GM19468 (cell line): ENCODE data around the gene VSX2.
"Not testable (repeated sequence)": the region's sequence is repeated elsewhere in the genome, so short reads cannot be mapped to it uniquely, and the experiment has no call there.

Source experiments
- ATAC-seq: cut with Tn5 transposase; IDR thresholded peaks from one replicate; pipeline ENCODE4 v1.9.1; 2021; ENCODE audit warnings: mild to moderate bottlenecking, moderate library complexity, moderate number of reproducible peaks; ENCODE audit not compliant: unreplicated experiment; ENCODE audit errors: extremely low read depth

Gene VSX2

DNA sequence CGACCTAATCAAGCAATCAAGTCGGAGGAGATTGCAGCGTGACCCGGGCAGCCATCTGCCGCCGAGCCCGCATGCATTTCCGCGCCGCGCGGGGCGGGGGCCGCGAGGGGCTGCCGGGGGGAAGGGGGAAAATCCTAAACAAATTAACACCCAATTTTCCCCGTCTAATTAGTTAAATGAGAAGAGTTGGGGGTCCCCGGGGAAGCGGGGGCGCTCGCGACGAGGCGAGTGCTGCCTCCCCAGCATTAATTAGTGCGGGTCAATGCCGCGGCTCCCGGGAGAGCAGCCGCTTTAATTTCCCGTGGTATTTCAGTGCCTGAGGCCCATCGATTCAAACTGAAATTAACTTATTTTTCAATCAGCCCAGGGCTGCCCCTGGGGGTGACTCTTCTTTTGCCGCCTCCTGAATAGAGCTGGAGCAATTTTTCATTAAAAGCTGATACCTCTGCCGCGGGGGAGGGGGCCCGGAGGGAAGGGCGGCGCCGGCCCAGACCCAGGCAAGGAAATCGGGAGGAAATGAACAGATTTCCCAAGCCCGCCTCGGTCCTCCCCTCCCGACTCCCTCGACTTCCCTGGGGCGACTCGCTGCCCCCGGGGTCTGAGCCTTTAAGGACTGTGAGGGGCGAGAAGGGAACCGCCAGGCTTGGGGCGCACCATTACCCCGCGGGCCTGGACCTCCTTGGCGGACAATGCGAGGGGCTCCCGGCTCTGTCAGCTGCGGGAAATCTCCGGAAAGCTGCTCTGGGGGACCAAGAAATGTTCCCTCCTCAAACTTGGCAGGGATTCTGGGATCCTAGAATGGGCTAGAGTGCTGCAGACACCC is 18.9 kb downstream of the VSX2 start:
- no peak for ATAC-seq

DNA sequence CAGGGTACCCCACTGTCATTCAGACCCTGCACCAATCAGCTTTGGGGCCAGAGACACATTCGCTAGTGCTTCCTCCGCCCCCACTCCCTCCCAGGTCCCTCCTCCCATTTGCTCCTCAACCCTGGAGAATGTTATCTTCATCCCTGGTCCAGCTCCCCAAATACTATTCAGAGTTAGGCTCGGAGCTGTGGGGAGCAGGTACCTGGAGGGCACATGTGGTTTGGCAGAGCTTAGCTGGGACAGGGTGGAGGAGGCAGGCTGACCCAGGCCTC is 19.5 kb downstream of the VSX2 start:
- no peak for ATAC-seq

DNA sequence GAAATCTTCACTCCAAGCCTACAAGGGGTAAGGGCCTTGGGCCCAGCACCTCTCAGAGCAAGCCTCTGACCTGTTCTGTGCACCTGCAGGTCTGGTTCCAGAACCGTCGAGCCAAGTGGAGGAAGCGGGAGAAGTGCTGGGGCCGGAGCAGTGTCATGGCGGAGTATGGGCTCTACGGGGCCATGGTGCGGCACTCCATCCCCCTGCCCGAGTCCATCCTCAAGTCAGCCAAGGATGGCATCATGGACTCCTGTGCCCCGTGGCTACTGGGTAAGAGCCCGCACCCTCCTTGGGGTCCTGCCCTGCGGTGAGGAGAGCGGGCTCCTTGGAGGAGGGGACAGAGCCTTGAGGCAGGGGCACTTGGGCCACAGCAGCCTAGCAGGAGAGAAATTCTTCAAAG is 20.3 kb downstream of the VSX2 start:
- ATAC-seq, result no peak

DNA sequence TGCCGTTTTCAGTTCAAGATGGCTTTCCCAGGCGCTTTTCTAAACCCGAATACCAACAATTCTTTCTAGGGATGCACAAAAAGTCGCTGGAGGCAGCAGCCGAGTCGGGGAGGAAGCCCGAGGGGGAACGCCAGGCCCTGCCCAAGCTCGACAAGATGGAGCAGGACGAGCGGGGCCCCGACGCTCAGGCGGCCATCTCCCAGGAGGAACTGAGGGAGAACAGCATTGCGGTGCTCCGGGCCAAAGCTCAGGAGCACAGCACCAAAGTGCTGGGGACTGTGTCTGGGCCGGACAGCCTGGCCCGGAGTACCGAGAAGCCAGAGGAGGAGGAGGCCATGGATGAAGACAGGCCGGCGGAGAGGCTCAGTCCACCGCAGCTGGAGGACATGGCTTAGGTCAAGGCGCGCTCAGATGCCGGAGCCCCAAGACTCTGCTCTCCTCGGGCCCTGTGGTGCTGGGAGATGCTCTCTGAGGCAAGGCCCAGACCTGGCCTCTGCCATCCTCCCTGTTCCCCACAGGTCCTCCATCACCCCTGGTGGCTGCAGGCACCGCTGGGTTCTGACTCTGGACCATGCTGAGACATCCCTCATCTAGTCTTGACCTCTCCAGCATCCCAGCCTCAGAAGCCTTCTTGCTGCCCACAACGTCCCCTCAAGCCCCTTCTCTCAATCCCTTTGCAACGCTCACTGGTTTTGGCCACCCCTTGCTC is 21.4 kb downstream of the VSX2 start:
- ATAC-seq, result no peak

DNA sequence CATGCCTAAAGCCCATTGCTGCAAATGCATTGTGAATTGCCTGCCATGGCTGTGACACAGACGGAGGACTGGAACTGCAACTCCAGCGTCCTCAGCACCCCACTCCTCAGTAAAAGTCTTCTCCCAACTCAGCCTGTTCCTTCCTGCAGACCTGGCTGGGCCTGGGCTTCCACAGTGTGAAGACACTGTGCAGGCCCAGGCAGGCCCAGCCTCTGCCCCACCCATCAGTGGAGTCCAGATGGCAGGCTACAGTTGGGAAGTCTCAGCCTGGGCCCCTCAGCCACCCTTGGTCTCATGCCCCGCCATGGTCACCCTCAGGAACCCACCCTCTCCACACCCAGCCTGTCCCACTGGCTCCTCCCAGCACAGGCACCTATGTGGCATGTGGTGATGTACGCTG is 22.0 kb downstream of the VSX2 start:
- no peak for ATAC-seq

DNA sequence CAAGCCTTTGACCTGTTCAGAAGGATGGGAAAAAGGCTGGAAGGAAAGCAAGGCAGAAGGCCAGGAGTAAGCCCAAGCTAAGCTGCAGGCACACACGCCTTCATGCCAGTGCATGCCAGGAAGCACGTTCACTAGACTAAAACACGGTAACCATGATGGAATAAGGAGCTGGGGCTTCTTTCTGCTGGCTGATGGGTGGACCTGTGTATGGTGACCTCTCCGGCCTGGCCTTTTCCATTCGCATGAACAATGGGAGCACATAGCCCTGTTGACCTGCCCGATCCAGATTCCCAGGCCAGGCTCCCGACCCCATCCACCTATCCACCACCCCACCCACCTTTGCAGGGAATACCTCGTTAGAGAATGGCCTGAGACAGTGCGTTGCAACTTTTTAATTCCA is 22.8 kb downstream of the VSX2 start:
- ATAC-seq, result no peak

DNA sequence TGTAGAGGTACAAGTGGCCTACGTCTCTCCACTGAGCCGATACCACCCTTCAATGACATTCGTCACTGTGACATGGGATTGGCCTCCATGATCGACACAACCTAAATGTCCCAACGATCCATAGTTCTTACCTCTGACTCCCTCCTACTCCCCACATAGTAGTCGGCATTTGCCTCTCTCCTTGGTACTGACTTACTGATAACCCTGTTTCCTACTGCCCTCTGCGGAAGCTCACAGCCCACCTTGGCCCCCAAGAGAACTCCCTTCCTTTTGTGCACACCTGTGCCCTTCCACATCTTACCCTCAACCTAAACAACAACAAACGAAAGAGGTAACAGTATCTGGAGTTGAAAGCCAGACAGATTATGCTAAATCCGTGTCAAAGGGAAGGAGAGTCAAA is 23.9 kb downstream of the VSX2 start:
- no peak for ATAC-seq

DNA sequence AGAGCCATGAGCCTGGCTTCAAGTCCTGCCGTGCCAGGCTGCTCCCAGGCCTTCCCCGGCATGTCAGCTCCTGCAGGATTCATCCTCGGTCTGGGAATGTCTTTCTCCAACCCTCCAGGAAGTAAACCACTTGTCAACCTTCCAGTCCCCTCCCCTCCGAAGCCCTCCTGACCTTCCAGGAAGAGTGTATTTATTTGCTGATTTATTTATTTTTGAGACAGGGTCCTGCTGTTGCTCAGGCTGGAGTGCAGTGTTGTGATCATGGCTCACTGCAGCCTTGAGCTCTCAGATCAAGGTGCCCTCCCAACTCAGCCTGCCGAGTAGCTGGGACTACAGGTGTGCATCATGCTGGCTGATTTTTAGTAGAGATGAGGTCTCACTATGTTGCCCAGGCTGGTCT is 24.7 kb downstream of the VSX2 start:
- ATAC-seq, result no peak

DNA sequence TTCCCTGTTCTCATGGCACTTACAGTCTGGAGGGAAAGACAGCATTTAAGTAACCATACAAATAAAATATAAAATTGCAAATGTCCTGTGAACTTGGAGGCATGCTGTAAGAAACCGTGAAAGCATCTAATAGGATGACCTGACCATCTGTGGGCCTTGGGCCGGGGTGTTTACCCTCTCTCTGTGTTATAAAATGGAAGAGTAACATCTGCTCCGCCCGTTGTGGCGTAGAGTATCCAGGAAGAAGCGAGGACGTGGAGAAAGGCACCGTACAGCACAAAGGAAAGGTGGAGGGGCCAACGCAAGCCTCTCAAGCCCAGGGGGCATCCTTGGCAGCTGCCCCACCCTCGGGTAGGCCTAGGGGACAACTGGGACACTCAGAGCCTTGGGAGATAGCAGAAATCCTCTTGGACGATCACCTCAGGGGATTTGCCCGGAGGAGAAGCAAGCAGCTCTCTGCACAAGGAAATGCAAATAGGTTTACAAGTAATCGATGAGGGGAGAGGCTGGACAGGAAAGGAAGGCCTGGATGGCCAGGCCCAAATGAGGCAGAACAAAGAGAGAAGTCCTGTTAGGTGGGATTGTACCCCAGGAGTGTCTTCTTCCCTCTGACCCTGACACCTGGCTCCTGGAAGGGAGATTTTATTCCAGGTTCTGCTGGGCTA is 26.2 kb downstream of the VSX2 start:
- ATAC-seq, result no peak

DNA sequence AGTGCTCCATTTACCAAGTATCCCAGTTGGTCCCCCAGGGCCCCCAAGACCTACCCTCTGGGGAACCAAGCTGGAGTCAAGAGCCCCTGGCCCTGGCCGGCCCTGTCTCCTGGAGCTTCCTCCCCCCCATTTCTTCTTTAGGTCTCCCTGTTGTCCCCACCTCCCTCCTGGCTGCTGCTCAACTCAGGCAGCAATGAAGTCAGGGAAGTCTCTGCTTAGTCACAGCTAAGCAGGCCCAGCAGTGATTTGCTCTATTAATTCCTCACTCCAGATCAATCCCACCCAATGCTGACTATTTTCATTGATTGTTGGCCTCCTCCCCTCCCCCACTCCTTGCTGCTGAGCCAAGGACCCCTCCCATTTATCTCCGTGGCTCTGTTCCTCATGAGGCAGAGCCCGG is 28.3 kb downstream of the VSX2 start:
- ATAC-seq, result no peak

DNA sequence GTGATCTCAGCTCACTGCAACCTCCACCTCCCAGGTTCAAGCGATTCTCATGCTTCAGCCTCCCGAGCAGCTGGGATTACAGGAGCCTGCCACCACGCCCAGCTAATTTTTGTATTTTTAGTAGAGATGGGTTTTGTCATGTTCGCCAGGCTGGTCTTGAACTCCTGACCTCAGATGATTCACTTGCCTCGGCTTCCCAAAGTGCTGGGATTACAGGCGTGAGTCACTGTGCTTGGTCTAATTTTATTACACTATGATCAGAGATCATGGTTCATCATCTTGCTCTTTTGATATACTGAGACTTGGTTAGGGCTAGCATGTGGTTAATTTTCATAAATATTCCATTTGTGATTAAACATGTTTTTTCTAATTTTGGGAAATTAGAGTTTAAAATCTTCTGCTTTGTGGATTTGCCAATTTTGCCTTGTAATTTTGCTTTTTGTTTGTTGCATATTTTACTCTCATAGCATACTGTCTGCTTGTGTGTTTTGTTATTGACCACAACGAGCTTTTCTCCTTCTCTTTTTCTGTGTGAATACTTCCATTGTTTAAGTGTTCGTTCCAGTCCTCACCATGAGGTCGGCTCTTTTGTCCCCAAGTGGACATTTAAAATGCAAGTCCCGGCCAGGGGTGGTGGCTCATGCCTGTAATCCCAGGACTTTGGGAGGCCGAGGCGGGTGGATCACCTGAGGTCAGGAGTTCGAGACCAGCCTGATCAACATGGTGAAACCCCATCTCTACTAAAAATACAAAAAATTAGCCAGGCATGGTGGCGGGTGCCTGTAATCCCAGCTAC is 31.3 kb downstream of the VSX2 start:
- ATAC-seq, result not testable (repeated sequence)

DNA sequence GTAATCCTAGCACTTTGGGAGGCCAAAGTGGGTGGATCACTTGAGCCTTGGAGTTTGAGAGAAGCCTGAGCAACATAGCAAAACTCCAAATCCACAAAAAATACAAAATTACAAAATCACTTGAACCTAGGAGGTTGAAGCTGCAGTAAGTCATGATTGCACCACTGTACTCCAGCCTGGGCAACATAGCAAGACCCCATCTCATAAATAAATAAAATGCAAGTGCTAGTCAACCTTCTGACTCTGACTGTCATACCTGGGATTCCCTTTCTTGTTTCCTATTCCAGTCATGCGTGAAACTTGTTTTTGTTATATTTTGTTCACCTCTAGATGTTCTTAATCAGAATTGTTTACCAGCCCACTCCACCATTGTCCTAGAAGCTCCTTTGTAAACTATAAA is 32.1 kb downstream of the VSX2 start:
- ATAC-seq, result no peak

DNA sequence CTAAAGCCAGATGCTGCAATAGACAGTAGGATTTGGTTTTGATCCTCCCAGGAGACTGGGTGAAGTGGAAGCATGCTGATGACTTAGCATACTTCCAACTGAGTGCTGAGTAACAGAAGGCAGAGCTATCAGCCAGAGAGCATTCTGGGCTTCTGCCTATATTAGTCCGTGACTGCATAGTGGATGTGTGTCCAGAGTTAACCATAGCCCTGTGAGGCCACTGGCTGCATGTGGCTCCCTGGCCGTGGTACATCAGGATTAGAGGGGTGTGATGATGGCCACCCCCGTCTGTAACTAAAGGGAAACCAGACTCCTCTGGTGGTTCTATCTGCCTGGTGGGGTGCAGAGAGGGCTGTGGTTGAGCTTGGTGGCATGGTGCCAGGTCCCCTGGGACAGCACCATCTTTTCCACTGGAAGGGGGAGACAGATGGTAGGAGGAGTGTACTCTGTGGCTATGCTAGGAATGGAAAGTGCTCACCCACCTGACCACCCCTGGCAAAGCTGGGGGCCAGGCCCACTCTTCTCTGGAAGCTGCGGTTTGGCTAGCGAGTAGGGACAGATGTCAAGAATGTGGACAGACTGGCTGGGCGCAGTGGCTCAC is 36.1 kb downstream of the VSX2 start:
- no peak for ATAC-seq

DNA sequence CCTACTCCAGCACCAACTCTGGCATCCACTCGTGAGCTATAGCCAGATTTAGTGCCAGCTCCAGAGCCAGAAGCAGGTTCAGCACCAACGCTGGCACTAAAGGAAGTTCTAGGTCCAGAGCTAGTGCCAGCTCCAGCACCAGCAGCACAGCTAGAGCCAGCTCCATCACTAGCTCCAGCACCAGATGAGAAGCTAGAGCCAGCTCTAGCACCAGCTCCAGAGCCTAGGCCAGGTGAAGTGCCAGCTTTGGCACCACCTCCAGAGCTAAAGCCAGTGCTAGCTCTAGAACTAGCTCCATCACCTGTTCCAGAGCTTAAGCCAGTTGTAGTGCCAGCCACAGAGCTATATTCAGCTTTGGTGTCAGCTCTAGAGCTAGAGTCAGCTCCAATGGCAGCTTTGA is 38.8 kb downstream of the VSX2 start:
- ATAC-seq, result no peak

DNA sequence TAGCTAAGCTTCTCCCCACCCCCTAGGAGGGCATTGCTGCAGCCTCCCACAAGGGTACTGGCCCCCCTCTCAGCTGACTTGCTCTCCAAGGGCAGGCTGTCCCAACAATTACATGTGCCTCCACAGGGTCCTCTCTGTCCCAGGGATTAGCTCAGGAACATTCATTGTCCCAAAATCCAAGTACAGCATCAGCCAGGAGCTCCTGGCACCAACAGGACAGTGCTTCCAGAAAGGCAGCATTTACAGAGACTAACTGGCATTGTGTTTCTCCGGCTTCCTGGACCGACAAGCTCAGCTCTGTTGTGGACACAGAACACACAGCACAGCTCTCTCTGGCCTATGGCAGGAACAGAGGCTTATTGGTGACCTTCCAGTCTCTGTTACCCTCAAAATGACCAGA is 41.8 kb downstream of the VSX2 start:
- ATAC-seq, result no peak

DNA sequence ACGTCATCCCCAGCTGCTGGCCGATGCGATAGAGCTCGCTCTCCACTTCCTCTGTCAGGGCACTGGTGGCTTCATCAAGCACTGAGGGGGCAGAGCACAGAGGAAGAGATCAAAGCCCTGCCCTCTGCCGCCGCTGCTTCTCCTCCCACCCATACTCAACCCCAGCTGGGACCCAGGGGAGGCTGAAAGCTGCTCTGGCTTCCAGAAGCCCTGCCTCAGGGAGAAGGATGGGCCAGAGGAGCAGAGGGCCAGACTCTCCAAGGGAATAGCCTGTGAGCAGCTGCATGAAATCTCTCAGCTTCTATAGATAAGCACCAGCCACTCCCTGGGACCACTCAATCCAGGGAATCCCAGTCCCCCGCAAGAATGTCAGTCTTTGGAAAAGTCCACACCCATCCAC is 47.5 kb downstream of the VSX2 start:
- ATAC-seq, result no peak

DNA sequence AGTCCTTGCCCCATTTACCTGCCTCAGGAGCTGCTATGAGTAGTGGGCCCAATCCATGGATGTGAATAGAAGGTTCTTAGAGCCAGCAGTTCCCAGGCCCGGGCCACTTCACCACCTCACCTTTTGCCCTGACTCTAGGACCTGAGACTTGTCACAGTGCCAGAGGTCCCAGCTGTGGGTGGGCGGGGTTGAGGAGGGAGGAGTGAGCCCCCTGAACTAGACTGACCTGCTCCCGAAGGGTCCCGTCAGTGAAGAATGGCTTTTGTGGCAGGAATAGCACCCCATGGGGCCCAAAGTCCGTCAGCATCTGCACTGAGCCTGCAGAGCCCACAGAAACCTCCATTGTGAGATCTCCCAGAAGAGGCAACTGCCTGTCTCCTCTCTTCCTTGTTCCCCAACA is 50.6 kb downstream of the VSX2 start:
- no peak for ATAC-seq

DNA sequence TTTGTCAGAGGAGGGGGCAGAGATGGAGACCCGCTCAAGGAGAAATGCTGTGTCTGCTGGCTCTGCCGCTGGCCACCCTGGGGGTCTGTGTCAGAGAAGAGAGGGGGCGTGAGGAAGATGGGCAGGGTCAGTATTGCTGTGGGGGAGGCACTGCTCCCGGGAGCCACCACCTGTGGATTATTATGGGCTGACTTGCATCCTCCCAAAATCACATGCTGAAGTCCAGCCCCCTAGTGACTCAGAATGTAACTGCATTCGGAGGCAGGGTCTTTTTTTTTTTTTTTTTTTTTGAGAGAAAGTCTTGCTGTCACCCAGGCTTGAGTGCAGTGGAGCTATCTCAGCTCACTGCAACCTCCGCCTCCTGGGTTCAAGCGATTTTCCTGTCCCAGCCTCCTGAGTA is 51.2 kb downstream of the VSX2 start:
- no peak for ATAC-seq

DNA sequence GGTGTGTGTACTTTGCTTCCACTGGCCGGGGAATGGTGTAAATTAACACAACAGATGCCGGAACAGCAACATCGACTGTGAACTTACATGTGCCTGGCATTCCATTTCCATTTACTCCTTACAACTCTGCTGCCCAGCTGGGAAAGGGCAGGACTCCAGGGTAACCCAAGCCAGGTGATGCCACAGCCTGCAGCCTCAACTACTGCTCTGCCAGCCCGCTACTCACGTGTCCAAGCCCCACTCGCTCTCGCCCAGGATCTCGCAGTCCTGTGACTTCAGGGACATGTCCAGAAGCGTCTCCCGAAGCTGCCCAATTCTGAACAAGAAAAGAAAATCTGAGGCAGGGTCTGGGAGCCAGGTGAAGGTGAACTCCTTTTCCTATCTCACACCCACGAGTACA is 52.8 kb downstream of the VSX2 start:
- ATAC-seq, result no peak

DNA sequence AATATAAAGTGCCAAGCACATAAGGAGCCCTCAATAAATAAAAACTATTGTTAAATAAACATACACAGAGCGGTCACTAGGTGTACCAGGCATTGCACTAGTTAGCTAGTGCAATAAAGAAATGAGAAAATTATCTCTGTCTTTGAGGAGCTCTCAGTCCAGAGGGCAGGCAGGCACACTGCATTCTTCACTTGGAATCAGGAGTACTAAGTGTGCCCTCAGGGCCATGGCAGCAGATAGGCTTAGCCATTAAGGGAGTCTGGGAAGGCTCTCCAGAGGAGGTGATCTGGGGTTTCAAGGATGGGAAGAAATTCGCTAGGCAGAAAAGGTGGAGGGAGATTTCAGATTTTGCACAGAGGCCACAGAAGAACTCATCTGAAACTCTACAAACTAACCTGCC is 54.4 kb downstream of the VSX2 start:
- no peak for ATAC-seq
